Left kidney (tissue), 2 donors: ENCODE results near the gene CHN1. TPM values are rescaled to one million over a fixed set of nuclear protein-coding genes. Genes with fewer than 3 reads are reported as not detected.

Experiments
- DNase-seq: peaks from one replicate; pipeline ENCODE4 v3.0.0-alpha.2; 2013
- polyA plus RNA-seq: library from polyadenylated mRNA; unstranded; fragments of 120-200 nt; gene quantifications from one replicate; pipeline ENCODE4 v1.2.1, GENCODE V29; 2013; ENCODE audit not compliant: insufficient read length

The CHN1 gene
- polyA plus RNA-seq, 1 donor = 34.7 TPM

GRCh38 chr2:174826051-174826450, 179.1 kb downstream of the CHN1 start:
- no peak for DNase-seq

DNA sequence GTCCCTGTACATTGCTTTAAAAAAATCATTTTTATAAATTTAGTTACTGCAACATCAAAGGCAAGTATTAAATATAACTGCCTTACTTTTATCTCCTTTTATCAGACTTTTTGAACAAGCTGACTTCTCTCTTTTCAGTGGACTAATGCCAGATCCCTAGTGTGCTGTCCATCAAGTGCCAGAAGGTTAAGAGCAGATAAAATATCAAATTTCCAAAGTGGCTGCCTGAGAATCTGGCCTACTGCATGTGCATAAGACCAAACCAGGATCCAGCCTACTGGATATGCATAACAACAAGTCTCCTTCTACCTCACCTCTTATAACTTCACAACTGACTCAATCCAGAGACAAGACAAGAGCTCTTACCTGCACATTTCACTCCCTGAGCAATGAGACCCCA, 181.1 kb downstream of the CHN1 start:
- DNase-seq = no peak

DNA sequence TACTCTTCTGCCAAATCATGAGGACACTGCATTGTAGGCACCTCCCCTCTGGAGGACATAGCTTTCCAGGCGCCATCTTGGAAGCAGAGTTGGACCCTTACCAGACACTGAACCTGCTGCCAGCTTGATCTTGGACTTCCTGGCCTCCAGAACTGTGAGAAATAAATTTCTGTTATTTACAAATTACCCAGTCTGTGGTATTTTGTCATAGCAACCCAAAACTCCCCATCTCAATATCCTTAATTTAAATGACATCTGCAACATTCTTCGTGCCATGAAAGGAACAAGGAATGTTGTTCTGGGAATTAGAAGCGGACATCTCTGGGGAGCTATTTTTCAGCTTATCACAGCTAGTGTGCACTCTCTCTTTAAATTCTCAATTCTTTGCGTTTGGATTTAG, 183.6 kb downstream of the CHN1 start:
- no peak for DNase-seq

GRCh38 chr2:174820361-174820760, 184.8 kb downstream of the CHN1 start:
- no peak for DNase-seq

GRCh38 chr2:174815526-174815925, 189.7 kb downstream of the CHN1 start:
- no peak for DNase-seq

DNA sequence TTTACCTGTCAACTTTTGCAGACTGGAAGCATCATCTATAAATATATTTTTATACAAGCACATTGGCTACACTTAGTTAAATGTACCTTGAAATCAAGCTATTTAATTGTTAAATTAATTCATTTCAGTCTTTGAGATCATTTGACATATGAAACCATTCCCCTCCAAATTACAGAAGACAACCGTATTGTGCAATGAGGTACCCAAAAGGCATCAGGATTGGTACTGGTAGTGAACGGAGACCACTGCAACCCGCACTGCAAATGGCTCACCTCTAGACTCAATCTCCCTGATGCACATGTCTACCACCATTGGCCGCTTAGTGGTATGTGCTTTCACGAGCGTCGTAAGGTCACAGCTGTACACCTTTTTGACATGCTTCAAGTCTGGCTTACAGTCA, 193.1 kb downstream of the CHN1 start:
- no peak for DNase-seq

DNA sequence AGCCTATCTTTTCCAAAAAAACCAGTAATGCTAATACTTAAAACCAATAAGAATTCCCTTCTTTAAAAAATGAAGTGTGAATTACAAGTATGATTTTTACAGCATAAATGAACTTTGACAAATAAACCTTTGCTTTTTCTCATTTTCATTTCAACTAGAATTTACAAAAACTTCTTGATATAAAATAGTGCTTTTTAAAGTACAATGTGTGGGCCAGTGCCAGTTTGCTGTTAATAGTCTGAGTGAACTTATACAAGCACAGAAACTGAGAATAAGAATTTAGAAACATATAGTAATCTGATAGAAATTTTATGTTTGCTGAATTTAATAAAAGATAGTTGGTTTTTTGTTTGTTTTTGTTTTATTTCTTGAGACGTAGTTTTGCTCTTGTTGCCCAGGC, 197.2 kb downstream of the CHN1 start:
- no peak for DNase-seq

GRCh38 chr2:174805803-174806202, 199.4 kb downstream of the CHN1 start:
- DNase-seq = no peak

DNA sequence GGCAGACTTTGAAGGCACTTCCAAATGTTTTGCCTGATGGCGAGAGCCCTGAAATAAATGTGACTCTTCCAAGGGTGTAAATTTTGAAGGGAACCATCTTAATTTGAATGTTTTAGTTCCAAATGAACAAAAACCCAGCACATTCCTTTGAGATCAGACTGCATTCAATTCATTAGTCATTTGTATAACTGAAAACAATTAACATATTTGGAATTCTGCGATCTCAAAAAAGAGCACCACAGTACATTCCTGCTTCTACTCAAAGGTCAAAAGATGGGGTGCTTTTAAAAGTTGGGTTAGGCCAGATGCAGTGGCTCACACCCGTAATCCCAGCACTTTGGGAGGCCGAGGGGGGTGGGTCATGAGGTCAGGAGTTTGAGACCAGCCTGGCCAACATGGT, 202.7 kb downstream of the CHN1 start:
- DNase-seq = no peak

DNA sequence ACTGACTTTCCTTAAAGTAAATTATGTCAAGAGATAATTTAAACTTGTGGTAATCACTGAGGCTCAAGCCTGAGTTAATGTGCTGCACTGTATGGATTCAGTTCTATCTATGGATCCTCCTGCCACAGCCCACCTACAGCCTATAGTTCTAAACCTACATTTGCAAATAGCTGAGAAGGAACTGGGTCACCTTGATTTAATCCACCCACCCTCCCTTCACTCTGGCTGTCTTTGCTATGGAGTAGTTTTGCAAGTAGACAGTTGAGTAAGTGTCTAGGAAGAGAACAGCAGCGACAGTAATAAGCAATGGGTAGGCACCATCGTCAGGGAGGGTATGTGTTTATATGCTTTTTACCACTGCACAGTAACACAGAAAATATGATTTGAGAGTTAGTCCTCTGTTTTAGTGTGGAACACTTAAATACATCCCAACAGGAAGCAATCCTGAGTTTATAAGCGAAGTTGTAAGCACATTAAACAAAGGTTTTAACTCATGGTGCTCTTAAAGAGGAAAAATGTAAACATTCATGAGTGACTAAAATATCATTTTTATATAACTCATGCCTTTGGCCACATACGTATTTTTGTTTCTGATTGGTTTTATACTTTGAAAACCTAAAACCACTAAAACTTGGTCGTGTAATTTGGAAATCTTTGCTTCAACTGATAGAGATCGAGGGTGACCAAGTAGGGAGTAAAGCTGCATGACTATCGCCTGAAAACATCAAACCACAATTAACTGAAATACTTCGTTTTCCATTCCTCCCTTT, 204.6 kb downstream of the CHN1 start:
- DNase-seq = no peak

- DNase-seq = no peak
Observed at GRCh38 chr2:174798801-174799200, 206.4 kb downstream of the CHN1 start.

GRCh38 chr2:174797781-174798276, 207.4 kb downstream of the CHN1 start:
- no peak for DNase-seq

DNA sequence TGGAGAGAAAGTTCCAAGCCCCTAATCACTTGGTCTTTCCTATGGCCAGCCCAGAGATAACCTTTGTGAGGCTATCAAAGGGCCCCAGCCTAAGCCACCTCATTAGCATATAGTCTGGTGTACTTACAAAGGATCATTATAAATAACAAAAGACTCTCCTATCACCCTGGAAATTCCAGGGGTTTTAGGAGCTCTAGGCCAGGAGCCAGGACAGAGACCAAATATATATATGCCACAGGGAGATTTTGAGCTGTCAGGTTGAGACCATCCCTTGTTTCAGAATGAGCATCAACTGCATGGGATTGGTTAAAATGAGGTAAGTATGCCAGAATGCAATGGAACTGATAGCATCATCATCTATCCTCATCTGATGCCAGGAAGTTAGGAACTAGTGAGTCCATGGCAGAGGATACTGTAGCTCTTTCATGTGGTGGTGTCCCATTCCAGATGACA, 208.8 kb downstream of the CHN1 start:
- no peak for DNase-seq

DNA sequence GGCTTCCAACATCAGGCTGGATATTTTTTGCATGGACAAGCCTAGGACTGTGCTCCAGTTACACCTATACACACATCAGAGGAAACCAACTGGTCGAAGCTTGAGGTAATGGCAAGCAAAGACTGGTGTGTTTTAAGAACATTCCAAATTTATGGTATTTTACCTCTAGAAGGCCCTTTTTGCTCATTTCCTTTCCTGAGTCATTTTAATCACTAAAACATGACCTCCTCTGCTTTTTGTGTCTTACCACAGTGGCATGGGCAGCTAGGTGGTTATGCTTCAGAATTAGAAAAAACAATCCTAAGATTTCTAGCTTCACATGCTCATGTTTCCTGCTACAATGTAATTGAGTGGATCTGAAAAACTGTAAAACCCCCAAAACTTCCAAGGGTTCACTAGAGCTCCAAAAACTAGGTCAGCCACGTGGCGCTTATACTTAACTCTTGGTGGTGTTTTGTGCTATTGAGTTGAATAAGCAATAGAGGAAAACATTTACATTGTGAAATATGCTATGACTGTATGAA, 210.3 kb downstream of the CHN1 start:
- no peak for DNase-seq

GRCh38 chr2:174792309-174793025, 212.7 kb downstream of the CHN1 start:
- DNase-seq = no peak

- no peak for DNase-seq
Observed at GRCh38 chr2:174791746-174792280, 213.4 kb downstream of the CHN1 start.

GRCh38 chr2:174791020-174791419, 214.2 kb downstream of the CHN1 start:
- no peak for DNase-seq

GRCh38 chr2:174789001-174789400, 216.2 kb downstream of the CHN1 start:
- no peak for DNase-seq

DNA sequence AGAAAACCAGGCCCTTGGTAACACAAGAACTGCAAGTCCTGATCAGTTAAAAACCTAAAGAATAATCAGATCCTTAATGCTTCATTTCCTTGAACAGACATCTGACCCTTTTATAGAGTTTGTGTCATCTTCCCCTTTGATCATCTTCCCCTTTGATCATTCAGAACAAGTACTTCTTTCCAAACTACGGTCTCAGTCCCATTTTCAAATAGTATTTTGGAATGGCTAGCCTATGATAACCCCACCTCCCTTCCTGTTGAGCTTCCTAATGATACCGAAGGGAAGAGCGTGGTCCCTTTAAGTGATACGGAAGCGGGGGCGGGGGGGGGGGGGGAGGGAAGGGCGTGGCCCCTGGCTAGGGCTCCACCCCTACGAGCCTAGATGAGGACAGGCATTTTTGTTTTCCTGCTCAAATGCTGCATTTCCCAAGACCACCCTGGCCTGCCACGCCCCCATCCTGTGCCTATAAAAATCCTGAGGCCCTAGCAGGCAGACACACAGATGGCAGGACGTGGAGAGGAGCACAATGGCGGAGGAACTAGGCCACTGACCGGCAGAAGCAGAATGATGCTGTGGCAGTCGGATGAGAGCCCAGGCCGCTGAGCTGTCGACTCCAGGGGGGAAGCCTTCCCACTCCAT, 216.8 kb downstream of the CHN1 start:
- DNase-seq = no peak

- DNase-seq = no peak
Observed at GRCh38 chr2:174787487-174788205, 217.5 kb downstream of the CHN1 start.

- DNase-seq = no peak
Observed at GRCh38 chr2:174786066-174786725, 219.0 kb downstream of the CHN1 start.
